ENCODE results near the gene SLC5A5. TPM values are rescaled to one million over a fixed set of nuclear protein-coding genes. Genes with fewer than 3 reads are reported as not detected.
A peak's percentile ranks its signal among the peaks of the same experiment; 100 is the strongest.
"Not testable (repeated sequence)": the region's sequence is repeated elsewhere in the genome, so short reads cannot be mapped to it uniquely, and the experiment has no call there.

Gene SLC5A5
- polyA plus RNA-seq, 4 donors = 0.04 to 0.06 (median 0.05) TPM; not detected in 1

DNA sequence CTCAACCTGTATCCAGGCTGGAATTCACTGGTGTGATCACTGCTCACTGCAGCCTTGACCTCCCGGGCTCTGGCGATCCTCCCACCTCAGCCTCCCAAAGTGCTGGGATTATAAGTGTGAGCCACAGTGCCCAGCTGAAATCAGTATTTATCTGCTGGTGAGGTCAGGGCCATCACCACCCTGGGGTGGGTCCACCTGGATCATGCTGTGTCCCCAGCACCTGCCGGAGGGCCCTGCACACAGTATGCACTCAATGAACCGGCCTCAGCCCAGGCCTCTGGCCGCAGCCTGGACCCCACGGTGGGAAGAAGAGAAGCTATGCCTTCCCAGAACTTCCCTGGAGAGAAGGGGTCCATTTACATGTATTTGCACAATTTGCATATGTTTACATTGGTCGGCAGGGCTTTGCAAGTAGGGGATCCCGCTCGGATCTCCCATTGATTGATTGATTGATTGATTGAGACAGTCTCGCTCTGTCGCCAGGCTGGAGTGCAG is 2.6 kb upstream of the SLC5A5 start:
- no peak for DNase-seq (ENCODE audit: low read depth in 4 of 4, low spot score in 3 of 4)

DNA sequence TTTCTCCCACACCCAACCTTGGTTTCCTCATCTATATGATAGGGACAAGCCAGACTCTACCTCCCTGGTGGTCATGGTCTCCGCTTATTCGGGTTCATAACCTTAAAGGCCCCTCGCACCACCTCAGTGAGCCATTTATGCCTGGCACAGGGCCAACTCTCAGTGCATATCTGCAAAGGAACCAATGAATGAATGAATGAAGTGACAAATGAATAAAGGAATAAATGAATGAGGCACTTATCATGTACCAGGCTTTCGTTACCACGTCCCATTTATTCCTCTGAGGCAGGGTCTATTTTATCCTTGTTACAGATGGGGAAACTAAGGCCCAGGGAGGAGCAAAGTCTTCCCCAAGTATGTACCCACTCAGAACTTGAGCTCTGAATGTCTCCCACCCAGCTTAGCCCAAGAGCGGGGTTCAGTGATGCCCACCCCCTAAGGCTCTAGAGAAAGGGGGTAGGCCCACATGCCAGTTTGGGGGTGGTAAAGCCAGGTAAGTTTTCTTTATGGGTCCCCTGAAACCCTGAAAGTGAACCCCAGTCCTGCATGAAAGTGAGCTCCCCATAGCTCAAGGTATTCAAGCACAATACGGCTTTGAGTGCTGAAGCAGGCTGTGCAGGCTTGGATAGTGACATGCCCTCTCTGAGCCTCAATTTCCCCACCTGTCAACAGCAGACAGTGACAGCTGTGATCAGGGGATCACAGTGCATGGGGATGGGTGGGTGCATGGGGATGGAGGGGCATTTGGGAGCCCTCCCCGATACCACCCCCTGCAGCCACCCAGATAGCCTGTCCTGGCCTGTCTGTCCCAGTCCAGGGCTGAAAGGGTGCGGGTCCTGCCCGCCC is 490 bp upstream of the SLC5A5 start:
- DNase-seq (ENCODE audit: low read depth in 4 of 4, low spot score in 3 of 4) = no peak

DNA sequence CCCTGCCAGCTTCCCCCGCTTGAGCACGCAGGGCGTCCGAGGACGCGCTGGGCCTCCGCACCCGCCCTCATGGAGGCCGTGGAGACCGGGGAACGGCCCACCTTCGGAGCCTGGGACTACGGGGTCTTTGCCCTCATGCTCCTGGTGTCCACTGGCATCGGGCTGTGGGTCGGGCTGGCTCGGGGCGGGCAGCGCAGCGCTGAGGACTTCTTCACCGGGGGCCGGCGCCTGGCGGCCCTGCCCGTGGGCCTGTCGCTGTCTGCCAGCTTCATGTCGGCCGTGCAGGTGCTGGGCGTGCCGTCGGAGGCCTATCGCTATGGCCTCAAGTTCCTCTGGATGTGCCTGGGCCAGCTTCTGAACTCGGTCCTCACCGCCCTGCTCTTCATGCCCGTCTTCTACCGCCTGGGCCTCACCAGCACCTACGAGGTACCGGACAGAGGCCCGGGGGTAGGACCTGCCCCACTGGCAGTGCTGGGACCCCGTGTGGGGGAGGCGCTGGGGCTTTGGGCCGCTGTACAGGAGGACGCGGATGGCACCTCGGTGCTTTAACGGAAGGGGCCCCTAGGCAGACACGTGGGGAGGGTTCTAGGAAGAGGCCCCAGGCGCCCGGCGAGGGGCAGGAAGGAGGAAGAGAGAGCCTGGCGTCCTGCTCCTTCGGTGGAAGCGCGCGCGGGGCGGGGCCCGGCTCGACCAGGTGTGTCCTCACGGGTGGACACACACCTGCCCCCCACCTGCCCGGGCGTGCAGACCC is 681 bp downstream of the SLC5A5 start:
- DNase-seq (ENCODE audit: low read depth in 4 of 4, low spot score in 3 of 4) = no peak

DNA sequence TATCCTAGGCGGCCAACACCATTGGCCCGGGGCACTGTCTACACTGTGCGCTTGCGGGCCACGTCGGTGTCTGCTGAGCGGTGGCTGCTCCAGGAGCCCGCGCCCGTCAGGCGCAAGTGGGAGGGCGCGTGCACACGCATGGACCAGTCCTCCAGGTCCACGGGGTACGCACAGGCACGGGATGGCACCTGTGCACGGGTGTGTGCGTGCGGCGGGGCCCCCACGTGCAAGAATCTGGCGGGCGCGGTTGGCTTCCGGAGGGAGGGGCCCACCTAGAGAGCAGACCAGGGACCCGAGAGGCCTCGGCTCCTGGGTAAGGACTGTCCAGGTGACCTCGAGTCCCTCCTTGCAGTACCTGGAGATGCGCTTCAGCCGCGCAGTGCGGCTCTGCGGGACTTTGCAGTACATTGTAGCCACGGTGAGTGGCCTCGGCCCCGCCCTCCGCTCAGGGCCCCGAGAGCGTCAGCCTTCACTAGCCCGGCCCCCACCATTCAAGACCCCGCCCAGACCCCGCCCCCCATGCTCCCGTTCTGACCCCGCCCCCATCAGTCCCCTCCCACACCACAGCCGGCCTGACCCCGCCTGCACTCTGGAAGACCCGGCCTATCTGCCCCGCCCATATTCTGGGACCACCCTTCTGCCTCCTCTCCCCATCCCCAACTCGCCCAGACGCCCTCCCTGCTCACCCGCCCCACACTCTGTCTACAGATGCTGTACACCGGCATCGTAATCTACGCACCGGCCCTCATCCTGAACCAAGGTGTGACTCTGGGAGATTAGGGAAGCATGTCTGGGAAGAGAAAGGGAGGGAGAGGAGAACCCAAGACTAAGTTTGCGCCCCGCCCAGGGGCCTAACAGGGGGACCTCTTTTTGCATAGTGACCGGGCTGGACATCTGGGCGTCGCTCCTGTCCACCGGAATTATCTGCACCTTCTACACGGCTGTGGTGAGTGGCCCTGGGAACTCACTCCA is 2.3 kb downstream of the SLC5A5 start:
- no peak for DNase-seq (ENCODE audit: low read depth in 4 of 4, low spot score in 3 of 4)

DNA sequence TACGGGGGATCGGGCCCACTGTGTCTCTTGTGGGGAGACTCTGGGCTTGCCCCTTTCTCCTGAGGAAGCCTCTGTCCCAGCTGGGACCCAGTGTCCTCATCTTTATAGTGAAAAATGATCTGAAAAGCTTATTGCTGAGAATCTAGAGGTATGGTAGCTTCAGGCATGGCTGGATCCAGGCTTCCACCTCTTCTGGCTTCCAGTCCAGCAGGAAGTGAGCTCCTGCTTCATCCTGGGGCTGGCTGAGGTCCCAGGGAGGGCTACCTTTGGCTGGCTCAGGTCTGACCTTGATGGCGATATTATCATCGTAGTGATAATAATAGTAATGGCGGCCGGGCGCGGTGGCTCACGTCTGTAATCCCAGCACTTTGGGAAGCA is 3.0 kb downstream of the SLC5A5 start:
- DNase-seq (ENCODE audit: low read depth in 4 of 4, low spot score in 3 of 4) = no peak

DNA sequence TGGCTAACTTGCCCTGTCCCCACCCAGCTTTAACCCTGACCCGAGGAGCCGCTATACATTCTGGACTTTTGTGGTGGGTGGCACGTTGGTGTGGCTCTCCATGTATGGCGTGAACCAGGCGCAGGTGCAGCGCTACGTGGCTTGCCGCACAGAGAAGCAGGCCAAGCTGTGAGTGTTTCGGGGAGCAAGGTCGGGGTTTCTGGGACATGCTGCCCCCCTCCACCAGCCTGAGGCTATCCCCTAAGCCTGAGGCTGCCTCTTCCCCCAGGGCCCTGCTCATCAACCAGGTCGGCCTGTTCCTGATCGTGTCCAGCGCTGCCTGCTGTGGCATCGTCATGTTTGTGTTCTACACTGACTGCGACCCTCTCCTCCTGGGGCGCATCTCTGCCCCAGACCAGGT is 6.0 kb downstream of the SLC5A5 start:
- DNase-seq (ENCODE audit: low read depth in 4 of 4, low spot score in 3 of 4) = no peak

DNA sequence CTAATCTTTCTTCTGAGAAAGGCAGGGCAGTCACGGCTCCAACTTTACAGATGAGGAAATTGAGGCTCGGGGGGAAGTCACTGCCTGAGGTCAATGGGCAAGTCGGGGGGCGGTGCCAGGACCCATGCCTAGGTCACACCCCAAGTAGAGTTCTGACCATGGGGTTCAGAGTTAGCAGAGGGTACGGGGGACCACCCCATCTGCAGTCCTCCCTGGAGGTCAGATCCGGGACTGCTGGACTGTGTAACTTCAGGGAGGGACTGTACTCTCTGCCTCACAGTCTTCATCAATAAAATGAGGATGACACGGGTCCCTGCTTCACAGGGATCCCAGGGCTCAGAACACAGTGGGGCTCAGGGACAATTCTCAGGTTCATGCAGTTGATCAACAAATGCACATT is 7.7 kb downstream of the SLC5A5 start:
- DNase-seq (ENCODE audit: low read depth in 4 of 4, low spot score in 3 of 4) = no peak

DNA sequence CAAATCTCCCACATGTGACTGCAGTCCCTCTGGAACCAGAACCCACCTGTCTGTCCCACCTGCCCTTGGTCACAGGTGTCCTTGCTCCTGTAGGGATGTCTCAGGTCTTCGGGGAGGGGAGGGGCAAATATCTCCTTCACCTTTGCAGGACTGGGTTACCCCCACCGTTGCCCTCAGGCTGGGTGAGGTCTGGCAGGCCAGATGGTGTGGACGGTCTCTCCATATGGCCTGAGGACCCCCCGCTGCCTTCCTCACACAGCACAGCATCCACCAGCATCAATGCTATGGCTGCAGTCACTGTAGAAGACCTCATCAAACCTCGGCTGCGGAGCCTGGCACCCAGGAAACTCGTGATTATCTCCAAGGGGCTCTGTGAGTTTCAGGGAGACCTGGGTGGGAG is 10.0 kb downstream of the SLC5A5 start:
- DNase-seq (ENCODE audit: low read depth in 4 of 4, low spot score in 3 of 4) = no peak

DNA sequence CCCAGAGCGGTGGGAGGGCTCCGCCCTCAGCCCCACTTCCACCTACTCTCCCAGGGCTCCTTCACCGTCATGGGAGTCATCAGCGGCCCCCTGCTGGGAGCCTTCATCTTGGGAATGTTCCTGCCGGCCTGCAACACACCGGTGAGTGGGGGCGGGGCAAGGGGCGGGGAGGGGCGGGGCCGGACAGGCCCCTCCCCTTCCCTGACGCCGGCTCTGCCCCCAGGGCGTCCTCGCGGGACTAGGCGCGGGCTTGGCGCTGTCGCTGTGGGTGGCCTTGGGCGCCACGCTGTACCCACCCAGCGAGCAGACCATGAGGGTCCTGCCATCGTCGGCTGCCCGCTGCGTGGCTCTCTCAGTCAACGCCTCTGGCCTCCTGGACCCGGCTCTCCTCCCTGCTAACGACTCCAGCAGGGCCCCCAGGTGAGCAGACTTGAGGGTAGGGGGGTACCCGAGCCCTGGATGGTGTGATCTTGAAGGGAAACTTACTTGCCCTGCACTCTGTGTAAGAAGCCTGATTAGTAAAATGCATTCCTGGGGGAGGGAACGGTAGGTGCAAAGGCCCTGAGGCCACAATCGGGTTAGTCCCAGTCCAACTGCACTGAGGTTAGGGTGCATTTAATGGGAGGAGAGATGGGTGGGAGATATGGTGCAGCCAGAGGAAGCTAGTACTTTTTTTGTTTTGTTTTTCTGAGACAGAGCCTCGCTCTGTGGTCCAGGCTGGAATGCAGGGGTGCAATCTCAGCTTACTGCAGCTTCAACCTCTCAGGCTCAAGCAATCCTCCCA is 12.1 kb downstream of the SLC5A5 start:
- DNase-seq (ENCODE audit: low read depth in 4 of 4, low spot score in 3 of 4) = no peak

DNA sequence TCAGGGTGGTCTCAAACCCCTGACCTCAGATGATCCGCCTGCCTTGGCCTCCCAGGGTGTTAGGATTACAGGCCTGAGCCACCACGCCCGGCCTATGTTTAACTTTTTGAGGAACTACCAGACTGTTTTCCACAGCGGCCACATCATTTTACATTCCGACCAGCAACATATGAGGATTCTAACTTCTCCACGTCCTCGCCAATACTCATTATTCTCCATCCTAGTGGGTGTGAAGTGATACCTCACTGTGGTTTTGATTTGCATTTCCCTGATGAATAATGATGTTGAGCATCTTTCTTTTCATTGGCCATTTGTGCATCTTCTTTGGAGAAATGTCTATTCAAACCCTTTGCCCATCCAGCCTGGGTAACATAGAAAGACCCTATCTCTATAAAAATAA is 14.8 kb downstream of the SLC5A5 start:
- no peak for DNase-seq (ENCODE audit: low read depth in 4 of 4, low spot score in 3 of 4)

DNA sequence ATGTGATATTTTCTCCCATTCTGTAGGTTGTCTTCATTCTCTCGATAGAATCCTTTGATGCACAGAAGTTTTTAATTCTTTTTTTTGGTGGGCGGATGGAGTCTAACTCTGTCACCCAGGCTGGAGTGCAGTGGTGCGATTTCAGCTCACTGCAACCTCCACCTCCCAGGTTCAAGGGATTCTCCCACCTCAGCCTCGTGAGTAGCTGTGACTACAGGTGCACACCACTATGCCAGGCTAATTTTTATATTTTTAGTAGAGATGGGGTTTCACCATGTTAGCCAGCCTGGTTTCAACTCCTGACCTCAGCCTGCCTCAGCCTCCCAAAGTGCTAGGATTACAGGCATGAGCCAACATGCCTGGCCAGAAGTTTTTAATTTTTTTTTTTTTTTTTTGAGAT is 15.5 kb downstream of the SLC5A5 start:
- DNase-seq (ENCODE audit: low read depth in 4 of 4, low spot score in 3 of 4) = not testable (repeated sequence)

DNA sequence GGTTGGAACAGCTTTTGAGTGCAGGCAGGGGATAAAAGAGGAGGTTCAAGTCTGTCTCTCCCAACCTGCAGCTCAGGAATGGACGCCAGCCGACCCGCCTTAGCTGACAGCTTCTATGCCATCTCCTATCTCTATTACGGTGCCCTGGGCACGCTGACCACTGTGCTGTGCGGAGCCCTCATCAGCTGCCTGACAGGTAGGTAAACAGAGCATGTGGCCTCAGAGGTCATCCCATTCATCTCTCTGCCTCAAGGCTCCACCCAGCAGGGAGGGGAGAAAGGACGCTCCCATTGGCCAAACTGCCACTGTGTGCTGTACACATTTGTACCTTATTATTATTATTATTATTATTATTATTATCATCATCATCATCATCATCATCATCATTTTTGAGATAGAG is 16.5 kb downstream of the SLC5A5 start:
- no peak for DNase-seq (ENCODE audit: low read depth in 4 of 4, low spot score in 3 of 4)

DNA sequence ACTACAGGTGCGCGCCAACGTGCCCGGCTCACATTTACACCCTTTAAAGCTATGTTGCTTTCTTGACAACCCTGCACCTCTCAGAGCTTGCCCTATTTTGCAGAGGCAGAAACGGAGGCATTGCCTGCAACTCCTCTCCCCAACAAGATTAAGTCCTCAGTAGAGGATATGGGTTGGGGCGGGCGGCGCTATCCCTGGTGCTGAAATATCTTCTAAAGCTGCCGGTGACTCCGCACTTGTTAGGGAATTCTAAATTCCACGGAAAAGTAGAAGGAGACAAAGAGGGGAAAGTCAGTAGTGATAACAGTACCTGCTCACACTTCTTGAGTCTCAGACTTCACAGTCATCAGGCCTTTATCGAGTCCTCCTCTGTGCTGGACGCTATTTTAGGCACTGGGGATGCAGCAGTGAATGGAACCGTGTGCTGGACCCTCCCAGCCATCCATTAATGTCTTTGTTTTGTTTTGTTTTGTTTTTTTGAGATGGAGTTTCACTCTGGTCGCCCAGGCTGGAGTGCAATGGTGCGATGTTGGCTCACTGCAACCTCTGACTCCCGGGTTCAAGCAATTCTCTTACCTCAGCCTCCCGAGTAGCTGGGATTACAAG is 18.0 kb downstream of the SLC5A5 start:
- DNase-seq (ENCODE audit: low read depth in 4 of 4, low spot score in 3 of 4) = peak; percentile 37 to 47 (median 46)

DNA sequence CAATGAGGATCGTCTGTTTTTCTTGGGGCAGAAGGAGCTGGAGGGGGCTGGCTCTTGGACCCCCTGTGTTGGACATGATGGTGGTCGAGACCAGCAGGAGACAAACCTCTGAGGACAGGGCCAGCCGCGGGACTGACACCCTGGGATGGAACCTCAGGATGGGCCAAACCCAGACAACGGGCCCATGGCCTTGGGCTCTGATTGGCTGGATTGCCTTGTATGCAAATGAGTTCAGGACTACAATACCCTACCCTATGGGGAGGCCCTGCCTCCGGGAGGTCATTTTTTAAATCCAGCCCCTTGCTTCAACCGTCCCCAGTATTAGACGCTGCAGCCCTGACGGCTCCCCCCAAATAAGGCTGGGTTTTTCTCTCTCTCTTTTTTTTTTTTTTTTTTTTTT is 22.0 kb downstream of the SLC5A5 start:
- DNase-seq (ENCODE audit: low read depth in 4 of 4, low spot score in 3 of 4) = no peak

DNA sequence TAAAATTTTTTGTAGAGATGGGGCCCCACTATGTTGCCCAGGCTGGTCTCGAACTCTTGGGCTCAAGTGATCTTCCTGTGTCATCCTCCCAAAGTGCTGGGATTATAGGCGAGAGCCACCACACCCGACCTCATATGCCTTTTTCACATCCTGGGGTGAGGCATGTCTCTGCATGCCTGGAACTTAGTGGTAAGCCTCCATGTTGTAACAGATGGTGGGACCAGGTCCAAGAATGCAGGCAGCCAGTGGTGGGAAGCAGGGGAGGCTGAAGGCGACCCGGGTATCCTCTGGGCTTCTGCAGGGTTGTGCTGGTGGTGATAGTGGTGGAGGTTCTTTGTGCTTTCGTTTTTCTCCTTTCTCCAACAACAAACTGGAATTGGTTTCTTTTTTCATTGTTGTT is 31.0 kb downstream of the SLC5A5 start:
- DNase-seq (ENCODE audit: low read depth in 4 of 4, low spot score in 3 of 4) = no peak

DNA sequence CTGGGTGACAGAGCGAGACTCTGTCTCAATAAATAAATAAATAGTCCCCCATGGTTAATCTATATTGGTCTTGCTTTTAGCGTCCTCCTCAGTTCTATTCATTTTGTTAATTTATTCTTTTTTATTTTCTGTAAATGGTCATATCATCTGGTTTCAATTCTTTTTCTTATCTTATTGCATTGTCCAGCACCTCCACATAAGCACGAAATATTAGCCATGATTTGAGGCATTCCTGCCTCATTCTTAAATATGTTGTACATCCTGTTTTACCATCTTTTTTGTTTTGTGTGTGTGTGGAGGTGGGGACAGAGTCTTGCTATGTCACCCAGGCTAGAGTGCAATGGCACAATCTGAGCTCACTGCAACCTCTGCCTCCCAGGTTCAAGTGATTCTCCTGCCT is 36.5 kb downstream of the SLC5A5 start:
- no peak for DNase-seq (ENCODE audit: low read depth in 4 of 4, low spot score in 3 of 4)

DNA sequence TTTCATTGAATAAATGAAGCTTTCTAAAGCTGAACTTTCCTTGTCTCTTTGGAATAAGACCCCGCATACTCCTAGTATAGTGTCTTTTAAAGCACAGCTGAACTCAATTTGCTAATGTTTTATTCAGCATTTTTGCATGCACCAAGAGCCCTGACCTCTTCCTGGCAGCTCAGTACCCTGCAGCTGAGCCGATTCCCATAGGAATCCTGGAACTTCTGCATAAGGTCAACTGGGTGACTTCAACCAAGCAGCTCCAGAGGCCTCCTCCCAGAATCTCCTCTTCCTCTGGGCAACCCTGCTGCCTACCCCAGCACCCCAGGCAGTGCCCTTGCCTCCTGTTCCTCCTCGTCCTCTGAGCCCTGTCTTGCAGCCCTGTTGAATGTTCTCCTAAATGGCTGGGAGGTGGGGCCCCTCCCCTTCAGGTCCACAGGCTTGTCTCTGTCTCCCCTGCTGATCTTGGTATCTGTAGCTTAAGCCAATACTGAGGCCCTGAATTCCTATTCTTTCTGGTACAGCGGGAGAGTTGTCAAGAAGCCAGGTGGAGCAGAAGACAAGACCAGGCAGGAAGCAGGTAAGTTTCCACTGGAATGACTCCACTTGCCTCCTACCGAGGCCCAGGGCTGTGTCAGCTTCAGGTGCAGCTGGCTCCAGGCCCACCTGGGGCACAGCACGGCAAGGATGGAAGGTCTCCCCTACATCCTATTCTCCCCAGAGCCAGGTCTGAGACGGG is 37.4 kb downstream of the SLC5A5 start:
- DNase-seq (ENCODE audit: low read depth in 4 of 4, low spot score in 3 of 4) = no peak

DNA sequence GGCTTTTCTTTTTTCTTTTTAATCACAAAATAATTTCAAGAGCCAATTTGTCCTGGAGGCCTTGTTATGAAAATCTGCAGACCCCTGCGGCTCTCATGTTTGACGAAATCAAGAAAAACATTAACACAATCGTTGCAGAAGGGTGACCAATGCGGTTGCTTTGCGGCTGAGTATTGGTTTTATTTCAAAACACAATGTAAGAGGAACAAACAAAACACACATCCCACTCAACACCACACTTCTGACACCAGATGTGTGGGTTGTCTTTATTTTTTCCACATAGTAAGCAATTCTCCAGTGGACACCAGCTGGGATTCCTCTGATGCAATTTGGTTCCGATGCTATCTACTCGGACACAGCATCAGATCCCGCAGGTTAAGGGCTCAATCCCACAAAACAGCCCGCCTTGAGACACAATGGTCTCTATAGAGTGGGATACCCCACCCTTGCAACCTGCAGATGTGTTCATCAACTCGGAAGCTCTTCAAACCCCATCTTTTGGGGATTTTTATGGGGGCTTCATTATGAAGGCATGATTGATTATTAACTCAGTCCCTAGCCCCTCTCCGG is 39.1 kb downstream of the SLC5A5 start:
- no peak for DNase-seq (ENCODE audit: low read depth in 4 of 4, low spot score in 3 of 4)

Data from right renal pelvis (tissue), 4 donors.